Measurements from ENCODE around the gene PBRM1.

GRCh38 chr3:52678265-52679198 is 7.2 kb downstream of the PBRM1 start:
- TF ChIP-seq FOXM1 (IDR thresholded peaks at IDR 0.05; ENCODE audit: borderline replicate concordance, low read depth) (no peak), EP300 (IDR thresholded peaks at IDR 0.05; ENCODE audit: borderline replicate concordance) (no peak), TAF1 (IDR thresholded peaks at IDR 0.05; ENCODE audit: low read depth) (no peak), YY1 (IDR thresholded peaks at IDR 0.05; ENCODE audit: low read depth) (no peak), TEAD4 (IDR thresholded peaks at IDR 0.05) (no peak), RAD21 (IDR thresholded peaks at IDR 0.05; ENCODE audit: low read depth) (no peak), EGR1 (IDR thresholded peaks at IDR 0.05) (no peak)
- TF ChIP-seq, protein P1, sequence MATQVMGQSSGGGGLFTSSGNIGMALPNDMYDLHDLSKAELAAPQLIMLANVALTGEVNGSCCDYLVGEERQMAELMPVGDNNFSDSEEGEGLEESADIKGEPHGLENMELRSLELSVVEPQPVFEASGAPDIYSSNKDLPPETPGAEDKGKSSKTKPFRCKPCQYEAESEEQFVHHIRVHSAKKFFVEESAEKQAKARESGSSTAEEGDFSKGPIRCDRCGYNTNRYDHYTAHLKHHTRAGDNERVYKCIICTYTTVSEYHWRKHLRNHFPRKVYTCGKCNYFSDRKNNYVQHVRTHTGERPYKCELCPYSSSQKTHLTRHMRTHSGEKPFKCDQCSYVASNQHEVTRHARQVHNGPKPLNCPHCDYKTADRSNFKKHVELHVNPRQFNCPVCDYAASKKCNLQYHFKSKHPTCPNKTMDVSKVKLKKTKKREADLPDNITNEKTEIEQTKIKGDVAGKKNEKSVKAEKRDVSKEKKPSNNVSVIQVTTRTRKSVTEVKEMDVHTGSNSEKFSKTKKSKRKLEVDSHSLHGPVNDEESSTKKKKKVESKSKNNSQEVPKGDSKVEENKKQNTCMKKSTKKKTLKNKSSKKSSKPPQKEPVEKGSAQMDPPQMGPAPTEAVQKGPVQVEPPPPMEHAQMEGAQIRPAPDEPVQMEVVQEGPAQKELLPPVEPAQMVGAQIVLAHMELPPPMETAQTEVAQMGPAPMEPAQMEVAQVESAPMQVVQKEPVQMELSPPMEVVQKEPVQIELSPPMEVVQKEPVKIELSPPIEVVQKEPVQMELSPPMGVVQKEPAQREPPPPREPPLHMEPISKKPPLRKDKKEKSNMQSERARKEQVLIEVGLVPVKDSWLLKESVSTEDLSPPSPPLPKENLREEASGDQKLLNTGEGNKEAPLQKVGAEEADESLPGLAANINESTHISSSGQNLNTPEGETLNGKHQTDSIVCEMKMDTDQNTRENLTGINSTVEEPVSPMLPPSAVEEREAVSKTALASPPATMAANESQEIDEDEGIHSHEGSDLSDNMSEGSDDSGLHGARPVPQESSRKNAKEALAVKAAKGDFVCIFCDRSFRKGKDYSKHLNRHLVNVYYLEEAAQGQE (IDR thresholded peaks at IDR 0.05; ENCODE audit: low read depth): no peak
